ENCODE data around the gene POFUT1. TPM values are rescaled to one million over a fixed set of nuclear protein-coding genes. Genes with fewer than 3 reads are reported as not detected.

Gene POFUT1
- polyA plus RNA-seq, 1 donor from 2014 or later, result 15.1 TPM

GRCh38 chr20:32209850-32210605, 2.3 kb downstream of the POFUT1 start:
- no peaks in the 10 kb centered on the region for H3K9me3 Mint-ChIP-seq
- H3K4me1 Mint-ChIP-seq, result peaks cover 42 to 52% (median 43%) of the 10 kb centered on the region in 3 donors
- peaks cover 2% of the 10 kb centered on the region for H3K36me3 Mint-ChIP-seq
- H3K27me3 Mint-ChIP-seq, result no peaks in the 10 kb centered on the region
- H3K27ac Mint-ChIP-seq, result peak overlapping the region in 2 of 3 donors; percentile 65 to 94
- H3K4me3 Mint-ChIP-seq, result peak overlapping the region; percentile 8 to 97 (median 70)

- Mint-ChIP-seq H3K4me3 (no peak overlapping the region), H3K4me1 (peaks cover 15 to 24% (median 22%) of the 10 kb centered on the region in 3 donors), H3K27ac (no peak overlapping the region), H3K27me3 (no peaks in the 10 kb centered on the region), H3K36me3 (peaks cover 2% of the 10 kb centered on the region), H3K9me3 (no peaks in the 10 kb centered on the region)
Measured at GRCh38 chr20:32213870-32214269, 6.2 kb downstream of the POFUT1 start.

- Mint-ChIP-seq H3K36me3 (peaks cover 2% of the 10 kb centered on the region), H3K27me3 (no peaks in the 10 kb centered on the region), H3K4me1 (peaks cover 7 to 14% (median 14%) of the 10 kb centered on the region in 3 donors), H3K9me3 (no peaks in the 10 kb centered on the region), H3K4me3 (no peak overlapping the region), H3K27ac (no peak overlapping the region)
Measured at GRCh38 chr20:32215147-32215546, 7.5 kb downstream of the POFUT1 start.

GRCh38 chr20:32215729-32216128, 8.0 kb downstream of the POFUT1 start:
- Mint-ChIP-seq H3K4me3 (no peak overlapping the region), H3K9me3 (no peaks in the 10 kb centered on the region), H3K27ac (no peak overlapping the region), H3K4me1 (peaks cover 7 to 11% (median 8%) of the 10 kb centered on the region in 3 donors), H3K27me3 (no peaks in the 10 kb centered on the region), H3K36me3 (peaks cover 2% of the 10 kb centered on the region)

- Mint-ChIP-seq H3K36me3 (peaks cover 2% of the 10 kb centered on the region), H3K4me1 (peaks cover 5 to 8% (median 7%) of the 10 kb centered on the region in 3 donors), H3K27ac (no peak overlapping the region), H3K9me3 (no peaks in the 10 kb centered on the region), H3K4me3 (no peak overlapping the region), H3K27me3 (no peaks in the 10 kb centered on the region)
Measured at GRCh38 chr20:32216179-32217142, 8.8 kb downstream of the POFUT1 start.

GRCh38 chr20:32218156-32218900, 10.6 kb downstream of the POFUT1 start:
- no peaks in the 10 kb centered on the region for H3K9me3 Mint-ChIP-seq
- no peak overlapping the region for H3K4me3 Mint-ChIP-seq

GRCh38 chr20:32224463-32224862, 16.8 kb downstream of the POFUT1 start:
- no peak overlapping the region for H3K27ac Mint-ChIP-seq
- no peaks in the 10 kb centered on the region for H3K9me3 Mint-ChIP-seq
- no peak overlapping the region for H3K4me3 Mint-ChIP-seq
- H3K36me3 Mint-ChIP-seq, result peaks cover 4% of the 10 kb centered on the region
- H3K27me3 Mint-ChIP-seq, result no peaks in the 10 kb centered on the region
- H3K4me1 Mint-ChIP-seq, result no peaks in the 10 kb centered on the region

More at GRCh38 chr20:32218156-32218900, 10.6 kb downstream of the POFUT1 start:
- H3K27ac Mint-ChIP-seq, result no peak overlapping the region
- peaks cover 2% of the 10 kb centered on the region for H3K36me3 Mint-ChIP-seq
- no peaks in the 10 kb centered on the region for H3K27me3 Mint-ChIP-seq
- peaks cover 0 to 7% (median 2%) of the 10 kb centered on the region in 3 donors for H3K4me1 Mint-ChIP-seq

- peaks cover 0 to 3% (median 3%) of the 10 kb centered on the region in 3 donors for H3K4me1 Mint-ChIP-seq
- peak overlapping the region in 1 of 3 donors; percentile 17 for H3K27ac Mint-ChIP-seq
- no peak overlapping the region for H3K4me3 Mint-ChIP-seq
- H3K36me3 Mint-ChIP-seq, result peaks cover 4% of the 10 kb centered on the region
- H3K9me3 Mint-ChIP-seq, result no peaks in the 10 kb centered on the region
- H3K27me3 Mint-ChIP-seq, result no peaks in the 10 kb centered on the region
Measured at GRCh38 chr20:32226391-32226790, 18.7 kb downstream of the POFUT1 start.

- no peak overlapping the region for H3K4me3 Mint-ChIP-seq
- H3K27me3 Mint-ChIP-seq, result no peaks in the 10 kb centered on the region
- H3K4me1 Mint-ChIP-seq, result peaks cover 7 to 12% (median 8%) of the 10 kb centered on the region in 3 donors
- no peaks in the 10 kb centered on the region for H3K9me3 Mint-ChIP-seq
- peaks cover 4% of the 10 kb centered on the region for H3K36me3 Mint-ChIP-seq
- no peak overlapping the region for H3K27ac Mint-ChIP-seq
Measured at GRCh38 chr20:32227306-32227705, 19.6 kb downstream of the POFUT1 start.

GRCh38 chr20:32227744-32228688, 20.3 kb downstream of the POFUT1 start:
- Mint-ChIP-seq H3K27ac (no peak overlapping the region), H3K36me3 (peaks cover 4% of the 10 kb centered on the region), H3K4me3 (no peak overlapping the region), H3K4me1 (peaks cover 7 to 12% (median 9%) of the 10 kb centered on the region in 3 donors), H3K9me3 (no peaks in the 10 kb centered on the region), H3K27me3 (no peaks in the 10 kb centered on the region)

GRCh38 chr20:32229251-32229747, 21.6 kb downstream of the POFUT1 start:
- Mint-ChIP-seq H3K36me3 (peaks cover 5% of the 10 kb centered on the region), H3K27me3 (no peaks in the 10 kb centered on the region), H3K27ac (no peak overlapping the region), H3K4me3 (no peak overlapping the region), H3K9me3 (no peaks in the 10 kb centered on the region), H3K4me1 (peaks cover 7 to 12% (median 9%) of the 10 kb centered on the region in 3 donors)

- Mint-ChIP-seq H3K27ac (peak overlapping the region in 1 of 3 donors; percentile 39), H3K9me3 (no peaks in the 10 kb centered on the region), H3K4me3 (peak overlapping the region in 1 of 4 donors; percentile 39), H3K27me3 (no peaks in the 10 kb centered on the region), H3K36me3 (peaks cover 8% of the 10 kb centered on the region), H3K4me1 (peaks cover 7 to 12% (median 9%) of the 10 kb centered on the region in 3 donors)
Measured at GRCh38 chr20:32230707-32231106, 23.0 kb downstream of the POFUT1 start.

GRCh38 chr20:32231245-32231644, 23.6 kb downstream of the POFUT1 start:
- Mint-ChIP-seq H3K36me3 (peaks cover 8% of the 10 kb centered on the region), H3K9me3 (no peaks in the 10 kb centered on the region), H3K4me1 (peaks cover 7 to 12% (median 9%) of the 10 kb centered on the region in 3 donors), H3K27ac (peak overlapping the region in 2 of 3 donors; percentile 58 to 93), H3K27me3 (no peaks in the 10 kb centered on the region), H3K4me3 (no peak overlapping the region)

Measured in IgD-negative memory B cell (primary cell).